HUDEP-2 (cell line): Measurements from ENCODE around the gene LPIN1.

Experiments used
- DNase-seq, 76 experiments: peaks; one replicate each; lab custom pipeline; 2025; ENCODE audit not compliant: unreplicated experiment in 76 of 76; lab: John Stamatoyannopoulos, UW

Gene LPIN1

DNA sequence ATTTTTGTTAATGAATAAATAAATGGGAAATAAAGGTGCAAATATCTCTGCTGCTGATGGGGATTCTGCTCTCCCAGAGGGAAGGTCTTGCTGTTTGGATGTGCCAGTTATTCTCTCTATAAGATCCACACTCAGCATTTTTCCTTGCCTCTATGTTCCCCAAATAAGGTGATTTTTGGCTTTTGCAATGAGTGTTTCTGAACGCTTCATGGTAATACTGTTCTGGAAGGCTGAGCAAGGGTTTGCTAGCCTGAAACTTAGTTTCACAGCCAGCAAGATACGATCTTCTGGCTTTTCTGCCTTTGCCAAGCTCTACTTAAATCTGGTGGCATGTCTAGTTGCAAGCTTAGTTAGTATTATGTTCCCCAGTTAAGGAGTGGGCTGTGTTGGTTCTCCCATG, 114.6 kb downstream of the LPIN1 start:
- no peak for DNase-seq

DNA sequence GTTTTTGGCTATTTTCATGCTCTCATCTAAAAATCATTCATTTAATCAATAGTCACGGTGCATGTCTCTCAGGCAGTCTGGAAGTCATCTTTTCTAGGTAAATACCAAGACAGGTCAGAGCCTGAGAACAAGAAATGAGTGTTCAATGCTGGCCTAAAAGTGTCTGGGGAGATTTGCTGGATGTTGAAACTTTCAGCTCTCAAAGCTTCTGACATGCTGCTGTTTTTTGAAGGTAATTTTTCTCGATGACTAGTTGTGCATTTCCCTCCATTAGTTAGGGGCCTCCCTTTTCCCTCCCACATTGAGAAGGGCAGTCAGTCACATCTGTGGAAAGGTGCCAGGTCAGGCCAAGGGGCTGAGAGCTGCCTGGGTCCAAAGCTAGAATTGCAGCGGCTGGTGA, 115.6 kb downstream of the LPIN1 start:
- no peak for DNase-seq

DNA sequence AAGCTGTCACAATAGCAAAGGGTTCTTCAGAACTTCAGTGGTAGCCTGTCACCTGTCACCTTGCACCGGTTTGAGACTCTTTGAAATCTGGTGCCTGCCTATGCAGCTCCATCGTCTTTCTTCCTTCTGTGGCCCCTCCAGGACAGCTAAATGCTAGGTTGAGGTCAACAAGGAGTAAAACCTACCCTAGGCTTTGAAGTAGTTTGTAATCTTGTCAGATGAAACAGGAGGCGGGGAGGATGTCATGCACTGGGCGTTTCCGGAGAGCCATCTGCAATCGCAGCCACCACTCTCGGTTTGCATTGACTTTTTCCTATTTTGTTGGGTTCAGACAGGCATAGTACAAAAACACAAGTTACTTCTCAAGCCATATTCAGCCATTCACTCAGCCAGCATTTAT, 116.7 kb downstream of the LPIN1 start:
- no peak for DNase-seq

DNA sequence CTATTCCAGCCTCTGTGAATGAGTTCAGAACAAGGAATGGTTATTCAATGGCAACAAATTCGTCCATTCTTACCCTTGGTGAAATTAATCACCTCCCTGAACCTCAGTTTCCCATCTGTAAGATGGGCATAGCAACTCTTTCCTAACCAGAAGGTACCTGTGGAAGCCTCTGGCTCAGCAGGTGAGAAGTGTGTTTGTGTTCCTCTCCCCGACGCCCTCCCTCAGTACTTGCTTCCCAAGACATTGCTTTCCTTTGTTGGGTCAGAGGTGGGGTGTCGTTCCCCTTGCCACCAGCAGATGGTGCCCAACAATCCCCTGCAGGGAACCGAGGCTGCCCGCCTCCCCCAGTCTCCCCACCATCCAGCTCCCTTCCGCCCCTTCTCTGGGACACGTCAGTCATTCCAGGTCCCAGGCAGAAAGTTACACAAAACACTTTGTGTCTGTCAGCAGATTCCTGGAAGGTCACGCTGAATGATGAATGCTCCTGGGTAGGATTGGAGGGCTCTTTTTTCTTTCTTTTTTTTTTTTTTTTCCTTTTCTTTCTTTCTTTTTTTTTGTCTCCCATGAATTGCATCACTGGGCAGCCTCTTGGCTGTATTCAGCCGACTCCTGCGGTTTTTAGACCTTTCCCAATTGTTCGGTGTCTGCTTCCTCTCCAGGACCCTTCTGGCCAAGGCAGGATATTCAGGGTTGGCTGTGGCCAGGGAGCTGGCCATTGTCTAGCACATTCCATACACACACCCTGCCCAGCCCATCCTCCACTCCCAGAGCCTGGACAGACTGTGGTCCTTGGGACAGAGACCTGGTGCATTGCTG, 117.3 kb downstream of the LPIN1 start:
- peak in 59 of 76 experiments; percentile 6 to 73 (median 42) for DNase-seq

DNA sequence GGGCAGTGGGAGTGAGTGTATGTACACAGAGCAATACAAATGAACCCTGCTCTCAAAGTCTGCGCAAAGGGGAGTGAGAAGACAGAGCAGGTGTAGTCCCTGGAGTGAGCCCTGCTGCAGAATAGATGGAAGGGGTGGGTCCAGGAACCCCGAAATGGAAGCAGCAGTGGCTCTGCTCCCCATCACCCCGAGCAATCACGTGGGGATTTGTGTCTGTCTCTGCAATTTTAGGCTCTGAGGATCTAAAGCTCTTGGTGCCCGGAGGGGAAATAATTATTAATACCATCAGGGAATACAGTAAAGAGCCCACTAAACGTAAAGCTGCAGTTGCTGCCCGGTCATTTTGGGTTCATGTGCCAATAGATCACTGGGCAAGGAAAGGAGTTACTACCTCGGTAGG, 118.3 kb downstream of the LPIN1 start:
- DNase-seq: no peak

DNA sequence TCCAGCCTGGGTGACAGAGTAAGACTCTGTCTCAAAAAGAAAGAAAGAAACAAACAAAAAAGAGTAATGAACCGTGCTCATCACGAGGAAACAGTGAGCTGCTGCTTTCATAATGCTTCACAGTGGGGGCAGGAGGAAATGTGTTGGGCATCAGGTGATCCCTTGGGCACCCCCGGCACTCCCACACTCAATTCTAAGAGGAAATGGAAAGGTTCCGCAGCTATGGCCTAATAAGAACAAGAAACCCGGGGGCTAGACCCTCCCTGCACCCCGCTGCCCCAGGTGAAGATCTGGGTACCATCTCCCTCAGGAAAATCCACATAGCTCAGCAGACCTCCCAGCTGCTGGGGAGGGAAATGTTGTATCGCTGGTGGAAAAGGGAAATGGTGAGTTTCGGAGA, 118.9 kb downstream of the LPIN1 start:
- no peak for DNase-seq

DNA sequence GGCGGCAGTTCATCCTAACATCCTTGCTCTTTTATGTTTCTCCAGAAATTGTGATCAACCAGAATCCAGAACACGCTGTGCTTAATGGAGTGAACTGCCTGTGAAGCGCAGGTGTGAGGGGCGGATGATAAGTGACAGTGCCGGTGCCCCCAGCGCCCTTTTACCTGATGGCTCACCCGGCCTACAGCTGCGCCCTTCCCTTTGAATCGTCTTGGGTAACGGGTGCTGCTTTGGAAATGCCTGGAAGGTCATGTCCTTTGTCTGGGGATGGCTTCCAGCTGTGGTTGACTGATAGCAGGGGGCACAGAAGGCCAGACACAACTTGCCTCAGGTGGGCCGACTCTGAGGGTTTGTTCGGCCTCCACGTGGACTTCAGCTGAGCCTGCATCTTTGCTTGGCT, 119.4 kb downstream of the LPIN1 start:
- no peak for DNase-seq

DNA sequence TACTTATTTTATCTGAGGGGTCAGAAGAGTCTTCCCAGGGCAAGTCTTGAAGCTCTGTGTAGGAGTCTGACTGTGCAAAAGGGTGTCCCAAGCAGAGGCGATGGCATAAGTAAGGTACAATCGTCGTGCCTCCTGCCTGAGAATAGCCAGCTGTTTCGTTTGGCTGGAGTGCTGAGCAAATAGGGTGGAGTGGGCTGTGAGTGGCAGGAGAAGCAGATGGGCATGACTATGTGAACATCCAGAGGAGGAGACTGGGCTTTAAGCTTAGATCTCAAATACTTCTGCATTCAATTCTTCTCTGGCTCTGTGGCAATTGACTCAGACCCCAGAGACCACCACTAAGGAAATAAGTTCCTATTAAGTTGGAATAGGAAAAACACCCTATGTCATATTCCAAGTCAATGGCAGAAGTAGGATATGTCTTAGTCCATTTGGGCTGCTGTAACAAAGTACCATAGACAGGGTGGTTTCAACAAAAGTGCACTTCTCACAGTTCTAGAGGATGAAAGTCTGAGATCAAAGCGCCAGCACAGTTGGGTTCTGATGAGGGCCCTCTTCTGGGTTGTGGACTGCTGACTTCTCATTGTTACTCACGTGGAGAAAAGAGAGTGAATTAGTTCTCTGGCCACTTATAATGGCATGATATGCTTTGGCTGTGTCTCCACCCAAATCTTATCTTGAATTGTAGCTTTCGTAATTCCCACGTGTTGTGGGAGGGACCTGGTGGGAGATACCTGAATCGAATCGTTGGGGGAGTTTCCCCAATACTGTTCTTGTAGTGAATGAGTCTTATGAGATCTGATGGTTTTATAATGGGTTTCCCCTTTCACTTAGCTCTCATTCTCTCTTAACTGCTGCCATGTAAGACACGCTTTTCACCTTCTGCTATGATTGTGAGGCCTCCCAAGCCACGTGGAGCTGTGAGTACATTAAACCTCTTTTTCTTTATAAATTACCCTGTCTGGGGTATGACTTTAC, 120.2 kb downstream of the LPIN1 start:
- peak in 6 of 76 experiments; percentile 1 to 16 (median 4) for DNase-seq

DNA sequence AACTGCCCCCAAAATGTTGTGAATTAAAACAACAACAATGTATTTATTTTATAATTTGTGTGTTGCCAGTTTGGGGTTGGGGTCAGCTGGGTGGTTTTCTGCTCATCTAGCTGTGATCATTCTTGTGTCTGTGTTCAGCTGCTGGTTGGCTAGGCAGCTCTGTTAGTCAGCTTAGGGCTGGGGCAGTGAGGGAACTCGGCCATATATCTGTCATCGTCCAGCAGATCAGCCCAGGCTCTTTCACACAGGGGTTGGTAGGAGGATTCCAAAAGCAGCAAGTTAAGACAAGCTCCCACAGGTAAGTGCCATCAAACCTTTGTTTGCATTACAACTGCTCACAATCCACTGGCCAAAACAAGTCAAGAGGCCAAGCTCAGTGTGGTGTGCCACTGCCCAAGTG, 121.5 kb downstream of the LPIN1 start:
- DNase-seq: no peak

DNA sequence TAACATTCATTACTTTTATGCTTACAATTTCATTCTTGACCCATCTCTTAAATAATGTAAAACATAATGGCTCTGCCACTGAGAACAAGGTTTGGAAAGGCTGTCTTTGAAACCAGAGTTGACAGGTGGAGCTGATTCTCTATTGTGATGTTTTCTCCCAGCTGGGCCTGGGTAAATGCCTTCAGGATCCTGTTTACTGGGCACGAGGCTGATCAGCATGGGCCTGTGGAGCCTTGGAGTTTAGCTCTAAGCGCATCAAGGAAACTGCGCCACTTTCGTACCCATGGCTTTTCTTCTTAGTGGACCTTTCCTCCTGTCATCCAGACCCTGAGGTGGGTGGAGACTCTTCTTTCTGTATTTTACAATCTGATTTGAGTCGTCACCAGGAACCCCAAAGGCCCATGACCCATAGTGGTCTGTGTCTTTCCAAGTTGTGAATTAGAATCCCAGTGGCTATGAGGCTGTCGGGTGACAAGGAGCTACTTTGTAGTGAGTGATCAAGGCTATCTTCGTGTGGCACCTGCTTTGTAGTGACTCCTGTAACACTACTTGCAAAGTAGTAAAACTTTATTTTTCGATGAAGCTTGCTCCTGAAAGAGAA, 123.1 kb downstream of the LPIN1 start:
- DNase-seq: no peak

DNA sequence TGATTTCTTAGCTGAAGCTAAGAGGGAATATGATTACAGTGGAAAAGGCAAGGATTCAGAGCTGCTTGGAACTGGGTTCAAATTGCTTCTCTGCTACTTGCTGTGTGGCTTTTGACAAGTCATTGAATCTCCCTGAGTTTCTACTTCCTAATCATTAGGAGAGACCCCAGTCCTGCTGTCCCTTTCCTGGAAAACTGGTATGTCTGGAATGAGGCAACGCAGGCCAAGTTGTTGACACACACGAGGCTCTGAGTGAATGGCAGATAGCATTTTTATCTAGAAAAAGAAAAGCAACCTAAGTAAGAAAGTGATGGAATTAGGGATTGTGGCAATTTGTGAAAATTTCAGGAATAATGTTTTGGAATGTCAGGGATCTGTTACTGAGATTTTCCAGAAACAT, 123.6 kb downstream of the LPIN1 start:
- DNase-seq: no peak

DNA sequence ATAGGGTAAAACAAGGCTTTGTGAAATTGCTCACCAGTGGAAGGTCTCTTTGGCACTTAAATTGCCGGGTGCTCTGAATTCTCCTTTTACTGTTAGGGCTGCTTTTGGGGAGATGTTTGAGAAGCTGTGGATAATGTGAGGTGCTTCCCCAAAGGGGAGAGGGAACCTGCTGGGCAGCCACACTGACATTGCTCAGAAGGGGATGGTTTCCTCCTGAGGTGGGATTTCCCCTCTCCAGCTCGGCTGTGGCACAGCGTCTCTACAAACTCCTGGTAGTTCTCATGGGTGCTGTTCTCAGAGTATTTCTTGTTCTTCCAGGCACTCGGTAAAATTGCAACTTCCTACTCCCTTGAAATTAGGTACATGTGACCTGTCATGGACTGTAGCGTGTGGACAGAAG, 124.2 kb downstream of the LPIN1 start:
- DNase-seq: no peak

DNA sequence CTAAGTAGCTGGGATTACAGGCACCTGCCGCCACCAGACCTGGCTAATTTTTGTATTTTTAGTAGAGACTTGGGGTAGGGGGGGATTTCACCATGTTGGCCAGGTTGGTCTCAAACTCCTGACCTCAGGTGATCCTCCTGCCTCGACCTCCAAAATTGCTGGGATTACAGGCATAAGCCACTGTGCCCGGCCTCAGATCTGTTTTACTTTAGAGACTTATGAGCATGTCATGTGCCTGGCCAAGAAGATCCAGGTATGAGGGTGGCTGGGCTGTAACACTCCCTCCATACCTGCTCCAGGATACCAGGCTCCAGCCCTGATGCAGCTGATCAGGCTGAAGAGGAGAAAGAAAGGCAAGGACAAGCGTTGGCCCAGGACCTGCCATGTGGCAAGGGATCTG, 125.0 kb downstream of the LPIN1 start:
- DNase-seq: no peak

DNA sequence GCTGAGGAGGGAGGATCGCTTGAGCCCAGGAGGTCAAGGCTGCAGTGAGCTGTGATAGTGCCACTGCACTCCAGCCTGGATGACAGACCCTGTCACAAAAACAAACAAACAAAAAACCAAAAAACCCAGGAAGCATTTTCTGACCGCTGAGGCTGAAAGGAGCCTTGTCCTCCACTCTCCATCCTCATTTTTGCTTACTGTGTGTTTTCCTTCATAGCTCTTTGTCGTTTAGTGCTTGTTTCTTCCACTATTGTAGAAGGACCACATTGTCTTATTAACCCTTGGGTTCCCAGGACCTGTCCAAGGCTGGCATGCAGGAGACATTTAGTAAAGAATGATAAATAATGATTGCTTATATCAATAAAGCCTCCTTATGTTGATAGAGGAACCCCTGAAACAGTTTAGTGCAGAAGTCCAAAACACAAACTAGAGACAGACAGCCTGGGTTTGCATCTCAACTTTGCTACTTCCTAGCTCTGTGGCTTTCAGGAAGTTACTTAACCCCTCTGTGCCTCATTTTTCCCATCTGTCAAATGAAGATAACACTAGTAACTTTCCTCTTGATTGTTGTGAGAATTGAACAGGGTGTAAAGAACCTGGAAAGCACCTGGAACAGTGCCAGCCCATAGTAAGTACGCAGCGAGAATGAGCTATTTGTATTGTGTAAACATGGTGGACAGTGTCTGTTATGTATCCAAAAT, 126.0 kb downstream of the LPIN1 start:
- DNase-seq: no peak

DNA sequence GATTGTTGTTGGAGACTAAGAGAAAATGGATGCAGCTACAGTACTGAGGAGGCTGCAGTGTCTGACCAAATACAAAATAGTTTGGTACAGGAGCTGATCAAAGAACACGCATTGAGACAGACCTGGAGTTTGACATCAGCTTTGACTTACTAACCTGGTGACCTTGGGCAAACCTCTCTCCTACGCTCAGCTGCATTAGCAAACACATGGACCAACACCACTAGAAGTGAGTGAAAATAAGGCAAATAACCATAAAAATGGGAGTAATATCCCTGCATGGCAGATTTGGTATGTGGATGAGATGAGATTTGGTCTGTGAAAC, 126.5 kb downstream of the LPIN1 start:
- no peak for DNase-seq

DNA sequence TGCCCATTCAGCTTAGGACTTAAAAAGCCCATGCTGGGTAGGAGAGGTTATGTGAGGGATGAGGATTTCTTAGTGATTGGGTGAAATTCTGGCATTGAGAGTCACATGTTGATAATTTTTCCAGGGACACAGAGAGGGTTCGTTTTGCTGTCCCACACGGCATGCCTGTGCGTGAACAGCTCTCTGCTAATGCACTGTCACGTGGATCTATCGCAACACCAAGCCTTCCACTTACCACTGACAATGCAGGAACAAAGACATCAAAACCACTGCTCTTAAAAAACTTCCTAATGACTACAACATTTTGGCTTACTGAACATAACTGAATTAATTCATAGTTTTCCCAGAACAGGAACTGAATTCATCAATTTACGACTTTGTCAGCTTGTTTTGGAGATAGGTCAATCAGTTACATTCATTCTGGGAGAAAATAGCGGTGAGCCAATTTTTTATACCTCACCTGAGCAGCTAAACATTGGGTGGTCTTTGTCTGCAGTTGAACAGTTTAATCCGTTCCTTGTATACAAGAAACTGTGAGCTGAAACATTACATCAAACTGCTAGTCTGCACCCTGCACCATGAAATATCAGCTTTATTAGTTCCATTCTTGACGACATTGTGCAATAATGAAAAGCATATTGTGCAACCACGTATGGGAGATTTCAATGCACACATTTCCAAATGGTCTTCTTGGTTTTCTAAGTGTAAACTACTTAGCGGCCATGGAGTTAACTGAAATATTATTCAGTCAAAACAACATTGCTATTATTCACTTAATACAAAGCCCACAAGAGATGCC, 127.1 kb downstream of the LPIN1 start:
- DNase-seq: no peak

DNA sequence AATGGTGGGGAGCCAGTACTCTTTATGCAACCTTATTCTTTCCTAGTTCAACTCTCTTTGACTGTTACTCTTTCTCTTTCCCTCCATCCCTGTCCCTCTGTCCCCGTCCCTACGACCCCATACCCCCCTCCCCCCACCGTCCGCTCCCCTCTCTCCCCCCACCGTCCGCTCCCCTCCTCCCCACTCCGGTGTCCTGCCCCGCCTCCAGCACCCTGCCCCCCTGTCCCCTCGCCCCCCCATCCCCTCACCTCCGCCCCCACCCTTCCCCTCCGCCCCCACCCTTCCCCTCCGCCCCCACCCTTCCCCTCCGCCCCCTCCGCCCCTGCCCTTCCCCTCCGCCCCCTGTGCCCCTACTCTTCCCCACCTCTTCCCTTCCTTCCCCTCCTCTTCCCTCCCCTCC, 128.4 kb downstream of the LPIN1 start:
- no peak for DNase-seq

DNA sequence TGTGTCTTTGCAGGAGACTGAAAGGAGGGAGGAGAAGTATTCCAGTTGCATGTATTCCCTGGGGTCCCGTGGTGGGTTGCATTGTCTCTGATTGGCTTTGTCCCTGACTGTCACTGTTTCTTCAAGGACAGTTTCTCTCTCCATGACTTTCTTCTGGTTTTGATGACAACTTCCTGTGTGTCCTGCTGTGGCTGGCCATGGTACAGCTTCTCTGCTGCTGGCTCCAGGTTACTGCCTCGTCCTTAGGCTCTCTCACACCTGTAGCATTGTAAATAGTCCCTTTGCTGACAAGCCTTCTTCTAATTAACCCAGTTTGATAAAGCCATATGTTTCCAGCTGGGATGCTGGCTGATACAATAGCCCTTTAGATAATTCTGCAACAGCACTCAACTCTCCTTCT, 129.0 kb downstream of the LPIN1 start:
- no peak for DNase-seq

DNA sequence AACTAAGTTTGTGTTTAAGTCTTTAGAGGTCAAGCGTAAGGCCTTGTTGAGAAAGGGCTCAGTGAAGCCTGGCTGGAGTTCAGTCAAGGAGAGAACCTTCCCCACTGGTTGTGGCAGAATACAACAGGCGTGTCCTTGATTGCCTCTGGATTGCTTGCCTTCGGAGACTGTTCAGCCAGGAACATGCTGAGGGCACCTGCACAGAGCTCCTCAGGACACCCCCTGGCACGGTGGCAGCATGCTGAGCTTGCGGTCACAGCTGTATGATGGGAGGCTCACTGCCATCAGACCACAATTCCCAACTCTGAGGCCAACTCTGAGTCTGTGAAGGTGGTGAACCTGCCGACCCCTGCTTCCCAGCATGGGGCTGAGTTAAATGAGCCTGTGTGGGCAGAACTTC, 130.0 kb downstream of the LPIN1 start:
- no peak for DNase-seq

DNA sequence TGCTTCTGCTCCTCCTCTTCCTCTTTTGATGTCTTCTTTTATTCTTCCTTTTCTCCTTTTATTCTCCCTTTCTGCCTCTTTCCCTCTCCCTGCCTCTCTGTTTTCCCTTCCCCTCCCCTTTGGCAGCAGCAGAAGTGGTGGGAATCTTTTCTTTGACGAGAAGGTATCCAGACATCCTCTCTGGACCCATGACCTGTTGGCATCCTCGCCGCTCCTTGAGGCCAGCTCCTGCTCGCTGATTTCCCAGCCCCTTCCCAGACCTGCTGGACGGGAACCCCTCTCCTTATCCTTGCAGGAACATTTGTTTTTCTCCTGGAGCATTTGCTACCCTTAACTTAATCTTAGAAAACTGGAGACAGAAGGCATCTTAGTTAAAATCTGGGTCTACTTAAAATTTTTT, 130.5 kb downstream of the LPIN1 start:
- no peak for DNase-seq
